GM12878 (cell line): ENCODE data around the gene ZNF213. TPM values are rescaled to one million over a fixed set of nuclear protein-coding genes. Genes with fewer than 3 reads are reported as not detected.
A peak's percentile ranks its signal among the peaks of the same experiment; 100 is the strongest.

Experiments used
- BACH1 ChIP-seq: fragments of 450-650 bp; IDR thresholded peaks from 2 replicates; pipeline ENCODE4 v1.6.1; 2017; ENCODE audit warnings: mild to moderate bottlenecking, borderline replicate concordance
- BCL11A ChIP-seq: IDR thresholded peaks from 2 replicates; pipeline ENCODE4 v1.6.1; 2011; ENCODE audit warnings: low read depth, low read length
- CHD2 ChIP-seq: IDR thresholded peaks from 2 replicates; pipeline ENCODE4 v1.6.1; 2011; ENCODE audit warnings: low read depth, low read length, improper control_type of control experiment, borderline replicate concordance
- ESRRA ChIP-seq: IDR thresholded peaks from 2 replicates; pipeline ENCODE4 v1.6.1; 2012; ENCODE audit warnings: mild to moderate bottlenecking, low read length, improper control_type of control experiment
- HDGF ChIP-seq: fragments of 450-650 bp; IDR thresholded peaks from 2 replicates; pipeline ENCODE4 v1.6.1; 2016; ENCODE audit warnings: antibody characterized with exemption
- IKZF1 ChIP-seq: fragments of 450-650 bp; conservative IDR thresholded peaks from 2 replicates; pipeline ENCODE4 v1.6.1; 2017; ENCODE audit warnings: antibody characterized with exemption, mild to moderate bottlenecking
- KLF5 ChIP-seq: fragments of 450-650 bp; IDR thresholded peaks from 2 replicates; pipeline ENCODE4 v1.6.1; 2014; ENCODE audit warnings: mild to moderate bottlenecking; ENCODE audit not compliant: partially characterized antibody
- MEF2B ChIP-seq: fragments of 450-650 bp; IDR thresholded peaks from 2 replicates; pipeline ENCODE4 v1.6.1; 2018; ENCODE audit warnings: mild to moderate bottlenecking, moderate library complexity; ENCODE audit not compliant: partially characterized antibody, poor library complexity, severe bottlenecking
- NFIC ChIP-seq: IDR thresholded peaks from 2 replicates; pipeline ENCODE4 v1.6.1; 2012; ENCODE audit warnings: low read depth, mild to moderate bottlenecking, inconsistent platforms, low read length, moderate library complexity
- NFXL1 ChIP-seq: fragments of 450-650 bp; IDR thresholded peaks from 2 replicates; pipeline ENCODE4 v1.6.1; 2017; ENCODE audit warnings: antibody characterized with exemption, mild to moderate bottlenecking, borderline replicate concordance
- NFYB ChIP-seq: IDR thresholded peaks from 2 replicates; pipeline ENCODE4 v1.6.1; 2011; ENCODE audit warnings: low read depth, mild to moderate bottlenecking, low read length, improper control_type of control experiment, moderate library complexity; ENCODE audit not compliant: insufficient read depth
- NRF1 ChIP-seq: conservative IDR thresholded peaks from 2 replicates; pipeline ENCODE4 v1.6.1; 2011; ENCODE audit warnings: mild to moderate bottlenecking, low read depth, low read length, improper control_type of control experiment
- PAX8 ChIP-seq: fragments of 450-650 bp; IDR thresholded peaks from 2 replicates; pipeline ENCODE4 v1.6.1; 2017; ENCODE audit warnings: mild to moderate bottlenecking, moderate library complexity
- POU2F2 ChIP-seq: IDR thresholded peaks from 3 replicates; pipeline ENCODE4 v1.6.1; 2011; ENCODE audit warnings: low read depth, mild to moderate bottlenecking, low read length, borderline replicate concordance
- SPI1 ChIP-seq: IDR thresholded peaks from 2 replicates; pipeline ENCODE4 v1.6.1; 2011; ENCODE audit warnings: low read depth, mild to moderate bottlenecking, low read length, moderate library complexity, borderline replicate concordance; ENCODE audit not compliant: insufficient read depth
- STAT1 ChIP-seq: fragments of 450-650 bp; conservative IDR thresholded peaks from 2 replicates; pipeline ENCODE4 v1.6.1; 2014; ENCODE audit warnings: antibody characterized with exemption, mild to moderate bottlenecking
- TCF12 ChIP-seq: IDR thresholded peaks from 2 replicates; pipeline ENCODE4 v1.6.1; 2011; ENCODE audit warnings: low read depth, mild to moderate bottlenecking, low read length
- ZBED1 ChIP-seq: IDR thresholded peaks from 2 replicates; pipeline ENCODE4 v1.6.1; 2016; ENCODE audit warnings: borderline replicate concordance
- ZZZ3 ChIP-seq: IDR thresholded peaks from 2 replicates; pipeline ENCODE4 v1.6.1; 2011; ENCODE audit warnings: low read depth; ENCODE audit not compliant: control insufficient read depth, insufficient read length
- polyA plus RNA-seq, 11 experiments: library from polyadenylated mRNA; depleted of rRNA in 4 of 11; unstranded in 6 of 11; stranded (reverse) in 5 of 11; fragments of >200 nt; fragmentation: Nextera tagmentation in 4 of 11; fragmentation: Illumina TruSeq in 1 of 11; extraction: Ambion mirVana in 4 of 11; extraction: Trizol in 1 of 11; gene quantifications; 1 replicate in 1 of 11; 2 replicates in 10 of 11; pipeline versions ENCODE4 v1.2.1 to v1.2.3, GENCODE V29; 2011 to 2016; ENCODE audit warnings: inconsistent platforms in 2 of 11, missing spikeins in 2 of 11, low read depth in 1 of 11
- total RNA-seq, 4 experiments: library from RNA; depleted of rRNA in 3 of 4; stranded (reverse); fragments of >200 nt in 3 of 4; fragmentation: Illumina TruSeq in 1 of 4; extraction: Trizol in 1 of 4; gene quantifications; 2 replicates each; pipeline versions ENCODE4 v1.2.1 to v1.2.3, GENCODE V29; 2013 to 2021
- TF ChIP-seq, protein P1 (sequence below): IDR thresholded peaks from 2 replicates; pipeline ENCODE4 v1.6.1; 2011; ENCODE audit warnings: low read depth, mild to moderate bottlenecking, low read length, moderate library complexity, borderline replicate concordance; ENCODE audit errors: extremely low read depth
- TF ChIP-seq, protein P2 (sequence below): fragments of 450-650 bp; IDR thresholded peaks from 2 replicates; pipeline ENCODE4 v1.6.1; 2016; ENCODE audit warnings: mild to moderate bottlenecking
- TF ChIP-seq, protein P3 (sequence below): IDR thresholded peaks from 2 replicates; pipeline ENCODE4 v1.6.1; 2011; ENCODE audit warnings: borderline replicate concordance, low read depth, mild to moderate bottlenecking, moderate library complexity, mixed read lengths, low read length; ENCODE audit not compliant: insufficient read depth; ENCODE audit errors: extremely low read length
- TF ChIP-seq, protein P4 (sequence below): IDR thresholded peaks from 2 replicates; pipeline ENCODE4 v1.6.1; 2011; ENCODE audit warnings: borderline replicate concordance, low read depth, mild to moderate bottlenecking, moderate library complexity, low read length; ENCODE audit not compliant: insufficient read depth, poor library complexity, severe bottlenecking
- TF ChIP-seq, protein P5 (sequence below): fragments of 450-650 bp; IDR thresholded peaks from 2 replicates; pipeline ENCODE4 v1.6.1; 2014; ENCODE audit warnings: mild to moderate bottlenecking

ZNF213 gene
- total and polyA plus RNA-seq, 10 of the 15 experiments (the other 5 are each of a cell fraction or from before 2014, with no cell fraction given): 0.53 to 9.4 (median 1.1) TPM

DNA sequence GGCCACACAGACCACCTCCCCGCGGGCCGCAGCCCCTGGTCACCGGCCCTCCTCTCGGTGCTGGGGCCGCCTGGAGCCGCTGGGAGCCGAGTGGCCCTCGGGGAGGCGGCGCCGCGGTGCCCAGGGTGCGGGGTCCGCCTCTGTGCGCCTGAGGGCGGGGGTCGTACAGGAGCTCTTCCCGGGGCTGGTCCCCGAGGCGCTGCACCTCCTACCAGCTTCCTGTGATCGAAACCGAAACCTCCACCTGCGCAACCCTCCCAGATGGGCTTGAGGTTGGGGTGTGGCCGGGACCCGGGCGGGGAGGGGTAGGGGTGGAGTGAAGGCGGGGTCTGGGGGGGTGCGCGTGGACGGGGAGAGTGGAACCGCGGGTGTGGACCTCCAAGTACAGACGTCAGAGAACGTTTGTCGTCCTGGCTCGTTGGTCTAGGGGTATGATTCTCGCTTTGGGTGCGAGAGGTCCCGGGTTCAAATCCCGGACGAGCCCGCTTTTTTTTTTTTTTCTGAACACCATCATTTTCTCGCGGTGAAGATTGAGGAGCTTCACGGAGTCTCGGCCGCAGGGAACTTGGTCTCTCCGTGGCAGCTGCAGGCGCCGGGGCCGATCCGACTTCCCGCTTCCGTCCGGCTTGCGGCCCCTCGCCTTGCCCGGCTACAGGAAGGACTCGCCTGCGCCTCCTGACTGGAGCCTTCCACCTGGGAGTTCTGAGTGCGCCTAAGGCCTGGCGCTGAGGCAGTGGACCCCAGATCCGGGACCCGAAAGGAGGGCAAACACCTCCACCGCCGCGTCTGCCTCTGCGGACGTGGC, 23.9 kb downstream of the ZNF213 start (continued):
- TF ChIP-seq CHD2 (no peak), KLF5 (no peak), NFYB (no peak), ESRRA (no peak), BCL11A (no peak), NRF1 (no peak), IKZF1 (peak; percentile 50), TCF12 (peak; percentile 60; the same call in 1 of the 2 replicates), POU2F2 (no peak), STAT1 (no peak), SPI1 (no peak; the same call in 1 of the 2 replicates), ZZZ3 (no peak), HDGF (no peak), PAX8 (no peak), BACH1 (peak; percentile 33; the same call in 1 of the 2 replicates), NFXL1 (no peak), NFIC (no peak), MEF2B (no peak), ZBED1 (no peak)
- TF ChIP-seq, protein P1, sequence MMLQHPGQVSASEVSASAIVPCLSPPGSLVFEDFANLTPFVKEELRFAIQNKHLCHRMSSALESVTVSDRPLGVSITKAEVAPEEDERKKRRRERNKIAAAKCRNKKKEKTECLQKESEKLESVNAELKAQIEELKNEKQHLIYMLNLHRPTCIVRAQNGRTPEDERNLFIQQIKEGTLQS: no peak
- TF ChIP-seq, protein P2, sequence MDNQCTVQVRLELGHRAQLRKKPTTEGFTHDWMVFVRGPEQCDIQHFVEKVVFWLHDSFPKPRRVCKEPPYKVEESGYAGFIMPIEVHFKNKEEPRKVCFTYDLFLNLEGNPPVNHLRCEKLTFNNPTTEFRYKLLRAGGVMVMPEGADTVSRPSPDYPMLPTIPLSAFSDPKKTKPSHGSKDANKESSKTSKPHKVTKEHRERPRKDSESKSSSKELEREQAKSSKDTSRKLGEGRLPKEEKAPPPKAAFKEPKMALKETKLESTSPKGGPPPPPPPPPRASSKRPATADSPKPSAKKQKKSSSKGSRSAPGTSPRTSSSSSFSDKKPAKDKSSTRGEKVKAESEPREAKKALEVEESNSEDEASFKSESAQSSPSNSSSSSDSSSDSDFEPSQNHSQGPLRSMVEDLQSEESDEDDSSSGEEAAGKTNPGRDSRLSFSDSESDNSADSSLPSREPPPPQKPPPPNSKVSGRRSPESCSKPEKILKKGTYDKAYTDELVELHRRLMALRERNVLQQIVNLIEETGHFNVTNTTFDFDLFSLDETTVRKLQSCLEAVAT: peak; percentile 52; the same call in 1 of the 2 replicates
- TF ChIP-seq, protein P3, sequence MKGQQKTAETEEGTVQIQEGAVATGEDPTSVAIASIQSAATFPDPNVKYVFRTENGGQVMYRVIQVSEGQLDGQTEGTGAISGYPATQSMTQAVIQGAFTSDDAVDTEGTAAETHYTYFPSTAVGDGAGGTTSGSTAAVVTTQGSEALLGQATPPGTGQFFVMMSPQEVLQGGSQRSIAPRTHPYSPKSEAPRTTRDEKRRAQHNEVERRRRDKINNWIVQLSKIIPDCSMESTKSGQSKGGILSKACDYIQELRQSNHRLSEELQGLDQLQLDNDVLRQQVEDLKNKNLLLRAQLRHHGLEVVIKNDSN: no peak
- TF ChIP-seq, protein P4, sequence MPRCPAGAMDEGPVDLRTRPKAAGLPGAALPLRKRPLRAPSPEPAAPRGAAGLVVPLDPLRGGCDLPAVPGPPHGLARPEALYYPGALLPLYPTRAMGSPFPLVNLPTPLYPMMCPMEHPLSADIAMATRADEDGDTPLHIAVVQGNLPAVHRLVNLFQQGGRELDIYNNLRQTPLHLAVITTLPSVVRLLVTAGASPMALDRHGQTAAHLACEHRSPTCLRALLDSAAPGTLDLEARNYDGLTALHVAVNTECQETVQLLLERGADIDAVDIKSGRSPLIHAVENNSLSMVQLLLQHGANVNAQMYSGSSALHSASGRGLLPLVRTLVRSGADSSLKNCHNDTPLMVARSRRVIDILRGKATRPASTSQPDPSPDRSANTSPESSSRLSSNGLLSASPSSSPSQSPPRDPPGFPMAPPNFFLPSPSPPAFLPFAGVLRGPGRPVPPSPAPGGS: no peak
- TF ChIP-seq, protein P5, sequence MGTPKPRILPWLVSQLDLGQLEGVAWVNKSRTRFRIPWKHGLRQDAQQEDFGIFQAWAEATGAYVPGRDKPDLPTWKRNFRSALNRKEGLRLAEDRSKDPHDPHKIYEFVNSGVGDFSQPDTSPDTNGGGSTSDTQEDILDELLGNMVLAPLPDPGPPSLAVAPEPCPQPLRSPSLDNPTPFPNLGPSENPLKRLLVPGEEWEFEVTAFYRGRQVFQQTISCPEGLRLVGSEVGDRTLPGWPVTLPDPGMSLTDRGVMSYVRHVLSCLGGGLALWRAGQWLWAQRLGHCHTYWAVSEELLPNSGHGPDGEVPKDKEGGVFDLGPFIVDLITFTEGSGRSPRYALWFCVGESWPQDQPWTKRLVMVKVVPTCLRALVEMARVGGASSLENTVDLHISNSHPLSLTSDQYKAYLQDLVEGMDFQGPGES: no peak
